ENCODE data around the gene CIBAR2. TPM values are rescaled to one million over a fixed set of nuclear protein-coding genes. Genes with fewer than 3 reads are reported as not detected.

CIBAR2 gene
- total RNA-seq, 4 donors from 2014 or later = 0.79 TPM; not detected in 3

- in situ Hi-C loops (cut with MboI; ENCODE audit: low pct_ligation_motif_present in 1 of 4, low pct_unique_long_range_greater_than_20kb in 1 of 4, low sequenced_read_pairs in 3 of 4) = no loop called here
- H3K27ac ChIP-seq = peak overlapping the region; percentile 47 to 68 (median 60)
- intact Hi-C loops (cut with DNase I; ENCODE audit: low total_unique reads) = no loop called here
- H3K36me3 ChIP-seq = no peaks in the 10 kb centered on the region
- no peaks in the 10 kb centered on the region for H3K9me3 ChIP-seq
- no peaks in the 10 kb centered on the region for H3K27me3 ChIP-seq
- no peak for DNase-seq
- no peak overlapping the region for H3K4me3 ChIP-seq
- TF ChIP-seq POLR2AphosphoS5 (IDR thresholded peaks at IDR 0.05) = no peak
- H3K4me1 ChIP-seq = peaks cover 5 to 19% (median 12%) of the 10 kb centered on the region in 4 donors
- 74% methylated on average over 14 of the region's 14 CpGs; no CpG with 5 or more reads in 1 of the 2 donors for WGBS, 2 donors (ENCODE audit: low coverage in 1 of 2)
Observed at GRCh38 chr16:85152414-85153030, 40.2 kb upstream of the CIBAR2 start.

- peak; percentile 65 for DNase-seq
- Histone ChIP-seq H3K27ac (peak overlapping the region; percentile 47 to 68 (median 60)), H3K4me1 (peaks cover 5 to 19% (median 12%) of the 10 kb centered on the region in 4 donors), H3K27me3 (no peaks in the 10 kb centered on the region), H3K9me3 (no peaks in the 10 kb centered on the region), H3K4me3 (no peak overlapping the region), H3K36me3 (no peaks in the 10 kb centered on the region)
- TF ChIP-seq EP300 (IDR thresholded peaks at IDR 0.05; ENCODE audit: low read depth) (no peak), POLR2AphosphoS5 (IDR thresholded peaks at IDR 0.05) (peak in 1 of 3 donors; percentile 28)
- 39 to 100% methylated on average over 1 to 21 of the region's 24 CpGs for WGBS, 2 donors (ENCODE audit: low coverage in 1 of 2)
- intact Hi-C loops (cut with DNase I; ENCODE audit: low total_unique reads) = no loop called here
- in situ Hi-C loops (cut with MboI; ENCODE audit: low pct_ligation_motif_present in 1 of 4, low pct_unique_long_range_greater_than_20kb in 1 of 4, low sequenced_read_pairs in 3 of 4) = no loop called here
Observed at GRCh38 chr16:85151603-85152413, 39.5 kb upstream of the CIBAR2 start.

- Histone ChIP-seq H3K27me3 (no peaks in the 10 kb centered on the region), H3K4me3 (no peak overlapping the region), H3K36me3 (no peaks in the 10 kb centered on the region), H3K27ac (peak overlapping the region; percentile 47 to 68 (median 60)), H3K9me3 (no peaks in the 10 kb centered on the region), H3K4me1 (peaks cover 5 to 19% (median 12%) of the 10 kb centered on the region in 4 donors)
- intact Hi-C loops (cut with DNase I; ENCODE audit: low total_unique reads) = no loop called here
- TF ChIP-seq POLR2A (IDR thresholded peaks at IDR 0.05) (no peak), EP300 (IDR thresholded peaks at IDR 0.05; ENCODE audit: low read depth) (no peak), POLR2AphosphoS5 (IDR thresholded peaks at IDR 0.05) (no peak), CTCF (IDR thresholded peaks at IDR 0.05) (no peak)
- in situ Hi-C loops (cut with MboI; ENCODE audit: low pct_ligation_motif_present in 1 of 4, low pct_unique_long_range_greater_than_20kb in 1 of 4, low sequenced_read_pairs in 3 of 4) = no loop called here
- no peak for DNase-seq
- WGBS, 2 donors (ENCODE audit: low coverage in 1 of 2) = 65 to 75% methylated on average over 8 to 11 of the region's 11 CpGs
Observed at GRCh38 chr16:85151079-85151602, 38.9 kb upstream of the CIBAR2 start.

DNA sequence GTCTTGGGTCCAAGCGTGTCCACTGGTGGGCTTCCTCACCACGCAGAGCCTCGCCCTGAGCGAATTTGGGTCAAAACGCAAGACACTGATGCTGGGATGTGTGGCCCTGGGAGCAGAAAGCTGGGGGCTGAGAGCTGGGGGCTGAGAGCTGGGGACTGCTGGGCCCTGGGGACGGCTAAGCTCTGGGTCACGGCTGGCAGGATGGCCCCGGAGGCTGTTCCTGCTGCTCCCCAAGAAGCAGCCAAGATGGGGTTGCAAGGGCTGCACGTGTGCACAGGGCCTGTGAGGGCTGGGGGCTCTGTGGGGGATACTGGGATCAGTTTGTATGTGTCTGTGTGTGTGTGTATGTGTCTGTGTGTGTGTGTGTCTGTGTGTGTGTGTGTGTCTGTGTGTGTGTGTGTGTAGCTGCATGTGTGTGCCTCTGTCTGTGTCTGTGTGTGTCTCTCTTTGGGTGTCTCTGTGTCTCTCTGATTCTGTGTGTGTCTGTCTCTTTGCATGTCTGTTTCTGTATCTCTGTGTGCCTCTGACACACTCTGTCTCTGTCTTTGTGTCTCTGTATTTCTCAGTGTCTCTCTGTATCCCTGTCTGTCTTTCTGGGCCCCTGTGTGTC is 38.2 kb upstream of the CIBAR2 start:
- Histone ChIP-seq H3K4me1 (peaks cover 5 to 19% (median 12%) of the 10 kb centered on the region in 4 donors), H3K27ac (peak overlapping the region in 2 of 4 donors; percentile 48 to 68), H3K4me3 (no peak overlapping the region), H3K9me3 (no peaks in the 10 kb centered on the region), H3K36me3 (no peaks in the 10 kb centered on the region), H3K27me3 (no peaks in the 10 kb centered on the region)
- WGBS, 2 donors (ENCODE audit: low coverage in 1 of 2) = 72 to 89% methylated on average over 4 to 7 of the region's 9 CpGs
- in situ Hi-C loops (cut with MboI; ENCODE audit: low pct_ligation_motif_present in 1 of 4, low pct_unique_long_range_greater_than_20kb in 1 of 4, low sequenced_read_pairs in 3 of 4) (no loop called here), intact Hi-C loops (cut with DNase I; ENCODE audit: low total_unique reads) (no loop called here)
- no peak for DNase-seq
- no peak for TF ChIP-seq CTCF (IDR thresholded peaks at IDR 0.05)
- TF ChIP-seq POLR2AphosphoS5 (IDR thresholded peaks at IDR 0.05) = no peak
- no peak for TF ChIP-seq POLR2A (IDR thresholded peaks at IDR 0.05)

GRCh38 chr16:85149776-85150175 is 37.5 kb upstream of the CIBAR2 start:
- peaks cover 5 to 19% (median 12%) of the 10 kb centered on the region in 4 donors for H3K4me1 ChIP-seq
- H3K4me3 ChIP-seq = no peak overlapping the region
- TF ChIP-seq EP300 (IDR thresholded peaks at IDR 0.05; ENCODE audit: low read depth) (no peak), CTCF (IDR thresholded peaks at IDR 0.05) (no peak), POLR2A (IDR thresholded peaks at IDR 0.05) (no peak), POLR2AphosphoS5 (IDR thresholded peaks at IDR 0.05) (no peak)
- H3K9me3 ChIP-seq = no peaks in the 10 kb centered on the region
- peak overlapping the region in 2 of 4 donors; percentile 26 to 48 for H3K27ac ChIP-seq
- H3K27me3 ChIP-seq = no peaks in the 10 kb centered on the region
- DNase-seq = no peak
- WGBS, 2 donors (ENCODE audit: low coverage in 1 of 2) = 62% methylated on average over 12 of the region's 14 CpGs; no CpG with 5 or more reads in 1 of the 2 donors
- in situ Hi-C loops (cut with MboI; ENCODE audit: low pct_ligation_motif_present in 1 of 4, low pct_unique_long_range_greater_than_20kb in 1 of 4, low sequenced_read_pairs in 3 of 4) = no loop called here
- intact Hi-C loops (cut with DNase I; ENCODE audit: low total_unique reads) = no loop called here
- no peaks in the 10 kb centered on the region for H3K36me3 ChIP-seq
